Measurements from ENCODE around the gene SULT6B1. TPM values are rescaled to one million over a fixed set of nuclear protein-coding genes. Genes with fewer than 3 reads are reported as not detected.

Gene SULT6B1
- total and polyA plus RNA-seq, 2 donors (not counting 3 experiments of a cell fraction or from before 2014, with no cell fraction given), result not detected

DNA sequence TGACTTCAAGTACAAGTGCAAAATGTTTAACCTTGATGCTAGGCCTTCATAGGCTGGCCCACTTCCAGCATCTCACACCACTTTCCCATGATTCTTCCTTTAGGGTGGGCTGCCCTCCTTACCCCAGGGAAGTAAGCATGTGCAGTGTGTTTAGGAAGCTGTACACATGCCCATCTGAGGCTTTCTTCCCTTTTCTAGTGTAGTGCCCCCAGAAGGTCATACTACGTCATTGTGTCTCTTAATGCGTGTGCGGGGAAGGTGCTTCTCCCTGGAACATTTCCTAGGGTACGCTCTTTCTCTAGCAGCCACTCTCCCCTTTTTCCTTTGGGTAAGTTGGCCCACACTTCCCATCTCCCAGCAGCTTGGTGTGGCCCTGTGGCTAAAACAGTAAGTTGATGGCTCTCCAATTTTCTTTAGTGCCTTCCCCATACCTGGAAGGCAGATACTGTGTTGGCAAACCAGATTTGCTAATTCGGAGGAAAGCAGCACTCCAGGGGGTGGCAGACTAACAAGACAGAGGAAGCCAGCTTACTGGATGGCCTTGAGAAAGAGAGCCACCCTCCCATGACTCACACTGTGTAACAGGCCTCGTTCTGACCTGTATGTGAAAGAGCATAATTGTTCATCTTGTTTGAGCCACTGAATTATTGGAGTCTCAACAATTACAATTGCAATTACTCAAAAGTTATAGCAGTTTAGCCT, 1.1 kb upstream of the SULT6B1 start:
- H3K36me3 ChIP-seq (ENCODE audit: control insufficient read depth in 2 of 2, extremely low read depth in 1 of 2, insufficient read depth in 2 of 2, low read length in 2 of 2), result no peaks in the 10 kb centered on the region
- FAIRE-seq (peak; percentile 75), DNase-seq (ENCODE audit: low read depth, low spot score) (peak; percentile 63)
- no TSS peak for BruUV-seq (replicated peaks)
- intact Hi-C loops (cut with micrococcal nuclease), result no loop called here
- H3K4me2 ChIP-seq (ENCODE audit: insufficient read depth, low read length), result no peak overlapping the region
- dilution Hi-C loops (cut with MboI; ENCODE audit: extremely low pct_ligation_motif_present, low sequenced_read_pairs), result no loop called here
- no peaks in the 10 kb centered on the region for H3K9me3 ChIP-seq (replicated peaks; ENCODE audit: control insufficient read depth, insufficient read depth, low read length)
- POLR2A ChIA-PET, result no interaction called here
- CTCF ChIA-PET, result interaction anchor here (0.7 to 1.2 kb wide), 3 partner anchors 8 to 20 kb away, joined by 3 to 5 read pairs (median 3); no protein-coding TSS in a partner anchor
- no peaks in the 10 kb centered on the region for H3K79me2 ChIP-seq (ENCODE audit: control insufficient read depth, insufficient read depth, low read length)
- no peaks in the 10 kb centered on the region for H4K20me1 ChIP-seq (replicated peaks; ENCODE audit: control insufficient read depth, extremely low read depth, insufficient read depth, low read length)
- no peaks in the 10 kb centered on the region for H3K9me1 ChIP-seq (replicated peaks; ENCODE audit: control insufficient read depth, extremely low read depth, insufficient read depth, low read length)
- TF ChIP-seq FOS (IDR thresholded peaks at IDR 0.05; ENCODE audit: borderline replicate concordance, insufficient read depth, low read length), result peak; percentile 82
- TF ChIP-seq POLR2A (IDR thresholded peaks at IDR 0.05; ENCODE audit: low read depth, low read length), result no peak
- TF ChIP-seq POLR2AphosphoS5 (IDR thresholded peaks at IDR 0.05; ENCODE audit: insufficient read depth, low read depth, low read length), result no peak
- TF ChIP-seq EZH2 (IDR thresholded peaks at IDR 0.05; ENCODE audit: borderline replicate concordance, low read depth, low read length, severe bottlenecking), result no peak
- TF ChIP-seq GATA2 (IDR thresholded peaks at IDR 0.05; ENCODE audit: insufficient read depth, insufficient read length, low read depth, low read length), result no peak
- TF ChIP-seq JUN (IDR thresholded peaks at IDR 0.05; ENCODE audit: borderline replicate concordance, insufficient read depth, insufficient read length, low read depth), result peak; percentile 49
- TF ChIP-seq, protein P1, sequence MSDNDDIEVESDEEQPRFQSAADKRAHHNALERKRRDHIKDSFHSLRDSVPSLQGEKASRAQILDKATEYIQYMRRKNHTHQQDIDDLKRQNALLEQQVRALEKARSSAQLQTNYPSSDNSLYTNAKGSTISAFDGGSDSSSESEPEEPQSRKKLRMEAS (IDR thresholded peaks at IDR 0.05; ENCODE audit: insufficient read depth, insufficient read length), result no peak
- TF ChIP-seq MYC (IDR thresholded peaks at IDR 0.05; ENCODE audit: low read depth, low read length), result no peak
- TF ChIP-seq, protein P2, sequence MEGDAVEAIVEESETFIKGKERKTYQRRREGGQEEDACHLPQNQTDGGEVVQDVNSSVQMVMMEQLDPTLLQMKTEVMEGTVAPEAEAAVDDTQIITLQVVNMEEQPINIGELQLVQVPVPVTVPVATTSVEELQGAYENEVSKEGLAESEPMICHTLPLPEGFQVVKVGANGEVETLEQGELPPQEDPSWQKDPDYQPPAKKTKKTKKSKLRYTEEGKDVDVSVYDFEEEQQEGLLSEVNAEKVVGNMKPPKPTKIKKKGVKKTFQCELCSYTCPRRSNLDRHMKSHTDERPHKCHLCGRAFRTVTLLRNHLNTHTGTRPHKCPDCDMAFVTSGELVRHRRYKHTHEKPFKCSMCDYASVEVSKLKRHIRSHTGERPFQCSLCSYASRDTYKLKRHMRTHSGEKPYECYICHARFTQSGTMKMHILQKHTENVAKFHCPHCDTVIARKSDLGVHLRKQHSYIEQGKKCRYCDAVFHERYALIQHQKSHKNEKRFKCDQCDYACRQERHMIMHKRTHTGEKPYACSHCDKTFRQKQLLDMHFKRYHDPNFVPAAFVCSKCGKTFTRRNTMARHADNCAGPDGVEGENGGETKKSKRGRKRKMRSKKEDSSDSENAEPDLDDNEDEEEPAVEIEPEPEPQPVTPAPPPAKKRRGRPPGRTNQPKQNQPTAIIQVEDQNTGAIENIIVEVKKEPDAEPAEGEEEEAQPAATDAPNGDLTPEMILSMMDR (IDR thresholded peaks at IDR 0.05; ENCODE audit: extremely low read depth in 1 of 2, insufficient read depth in 1 of 2, low read depth in 1 of 2, low read length in 2 of 2), result no peak
- no peak overlapping the region for H3K9ac ChIP-seq (replicated peaks; ENCODE audit: extremely low read depth, insufficient read depth, low read length)
- H3K27me3 ChIP-seq (ENCODE audit: control insufficient read depth in 2 of 2, insufficient read depth in 2 of 2, low read length in 2 of 2), result peaks cover 0 to 4% of the 10 kb centered on the region in 2 experiments
- H3K4me3 ChIP-seq (replicated peaks in 1 of 3; ENCODE audit: insufficient read depth in 1 of 3, low read depth in 1 of 3, low read length in 3 of 3), result no peak overlapping the region
- H2AFZ ChIP-seq (ENCODE audit: low read depth, low read length), result peak overlapping the region; percentile 2
- peaks cover 6% of the 10 kb centered on the region for H3K4me1 ChIP-seq (ENCODE audit: control insufficient read depth, extremely low read depth, insufficient read depth, low read length)
- no peak overlapping the region for H3K27ac ChIP-seq (ENCODE audit: insufficient read depth, low read depth, low read length)
